Erythroblast (primary cell): ENCODE results near the gene SMIM15.

Experiments
- DNase-seq, 2 experiments: peaks; one replicate each; lab custom pipeline; 2025; lab: John Stamatoyannopoulos, UW
- GATA1 ChIP-seq: IDR thresholded peaks from 2 replicates; pipeline ENCODE4 v1.6.1; 2011; ENCODE audit warnings: low read depth, mild to moderate bottlenecking, control low read depth, low read length, moderate library complexity
- POLR2A ChIP-seq: IDR thresholded peaks from 2 replicates; pipeline ENCODE4 v1.6.1; 2011; ENCODE audit warnings: mild to moderate bottlenecking, low read length

Gene SMIM15

GRCh38 chr5:61139094-61139873, 23.0 kb downstream of the SMIM15 start:
- TF ChIP-seq GATA1 (no peak), POLR2A (no peak)

DNA sequence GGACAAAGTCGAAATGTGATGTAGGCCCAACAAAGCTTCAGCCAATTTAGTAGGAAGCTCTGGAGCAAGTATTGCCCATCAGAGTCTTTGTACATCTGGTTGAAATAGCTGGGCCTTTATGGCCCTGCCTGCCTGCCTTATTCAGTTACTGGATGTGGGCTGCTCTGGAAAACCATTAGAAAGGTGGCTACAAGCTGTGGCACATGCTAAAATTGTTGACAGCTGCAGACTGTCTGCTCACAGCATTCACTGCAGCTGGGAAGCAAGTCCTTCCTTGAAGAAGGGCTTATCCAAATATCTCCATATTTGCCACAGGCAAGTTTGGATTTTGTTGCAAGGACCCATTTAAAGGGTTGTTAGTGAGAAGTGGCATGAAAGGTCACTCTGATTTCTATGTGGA, 24.4 kb downstream of the SMIM15 start:
- no peak for TF ChIP-seq GATA1
- no peak for TF ChIP-seq POLR2A
- no peak for DNase-seq

More at GRCh38 chr5:61139094-61139873, 23.0 kb downstream of the SMIM15 start:
- peak; percentile 5 to 21 for DNase-seq

DNA sequence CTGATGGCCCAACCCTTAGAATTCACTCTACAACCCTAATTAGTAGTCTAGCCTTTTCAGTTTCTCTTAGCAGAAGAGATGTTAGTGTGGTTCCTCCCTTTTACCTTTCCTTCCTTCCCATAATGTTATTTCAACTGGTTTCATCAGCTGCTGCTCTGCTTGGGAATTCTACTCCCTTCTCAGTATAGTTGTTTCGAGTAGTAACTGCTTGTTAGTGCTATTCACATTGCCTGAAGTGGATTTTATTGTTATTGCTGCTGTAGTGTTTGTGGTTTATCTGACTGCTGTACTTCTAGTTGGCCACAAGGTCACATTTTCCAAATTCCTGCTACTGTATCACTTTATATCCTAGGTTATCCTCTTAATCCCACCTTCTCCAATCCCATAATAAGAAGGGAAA, 29.7 kb downstream of the SMIM15 start:
- DNase-seq, result peak in 1 of 2 experiments; percentile 3
- TF ChIP-seq GATA1, result no peak
- no peak for TF ChIP-seq POLR2A

GRCh38 chr5:61130289-61130688, 32.0 kb downstream of the SMIM15 start:
- TF ChIP-seq GATA1 (no peak), POLR2A (no peak)
- DNase-seq, result no peak

GRCh38 chr5:61123145-61123544, 39.1 kb downstream of the SMIM15 start:
- no peak for TF ChIP-seq GATA1
- TF ChIP-seq POLR2A, result no peak
- DNase-seq, result no peak

DNA sequence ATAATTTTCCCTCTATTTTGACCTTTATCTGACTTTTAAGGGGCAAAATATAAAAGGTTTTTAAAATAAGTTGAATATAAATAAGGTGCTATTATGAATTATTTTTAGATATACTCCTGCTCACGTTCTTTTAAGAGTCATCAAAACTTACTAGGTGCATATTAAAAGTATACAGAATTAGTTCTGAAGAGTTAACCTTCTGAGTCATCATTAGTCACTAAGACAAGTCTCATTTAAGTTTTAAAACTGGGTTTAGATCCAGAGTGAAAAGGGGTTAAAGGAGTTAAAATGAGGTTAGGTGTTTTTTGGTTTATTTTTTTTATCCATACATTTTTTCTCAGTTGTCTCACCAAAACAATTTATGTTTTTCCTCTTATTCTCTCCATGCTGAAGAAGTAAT, 41.7 kb downstream of the SMIM15 start:
- TF ChIP-seq POLR2A, result no peak
- no peak for TF ChIP-seq GATA1
- DNase-seq, result no peak

DNA sequence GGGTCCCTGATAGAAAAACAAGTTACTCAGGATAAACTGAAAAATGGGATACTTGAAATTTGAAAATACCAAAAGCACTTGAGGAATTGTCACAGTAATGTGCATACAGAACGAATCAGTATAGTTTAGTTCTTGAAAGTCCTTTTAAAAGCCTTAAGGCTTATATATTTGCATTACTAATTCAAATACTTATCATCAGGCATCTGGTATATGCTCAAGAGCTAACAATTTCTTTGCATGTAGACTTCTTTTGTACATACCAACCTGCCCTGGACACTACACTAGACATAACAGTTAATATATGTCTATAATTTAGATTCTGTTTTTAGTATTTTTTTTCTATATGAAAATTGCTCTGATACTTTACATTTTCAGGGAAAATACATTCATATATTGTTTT, 43.2 kb downstream of the SMIM15 start:
- no peak for DNase-seq
- no peak for TF ChIP-seq POLR2A
- no peak for TF ChIP-seq GATA1

- no peak for TF ChIP-seq POLR2A
- DNase-seq, result no peak
Measured at GRCh38 chr5:61115968-61116367, 46.3 kb downstream of the SMIM15 start.

DNA sequence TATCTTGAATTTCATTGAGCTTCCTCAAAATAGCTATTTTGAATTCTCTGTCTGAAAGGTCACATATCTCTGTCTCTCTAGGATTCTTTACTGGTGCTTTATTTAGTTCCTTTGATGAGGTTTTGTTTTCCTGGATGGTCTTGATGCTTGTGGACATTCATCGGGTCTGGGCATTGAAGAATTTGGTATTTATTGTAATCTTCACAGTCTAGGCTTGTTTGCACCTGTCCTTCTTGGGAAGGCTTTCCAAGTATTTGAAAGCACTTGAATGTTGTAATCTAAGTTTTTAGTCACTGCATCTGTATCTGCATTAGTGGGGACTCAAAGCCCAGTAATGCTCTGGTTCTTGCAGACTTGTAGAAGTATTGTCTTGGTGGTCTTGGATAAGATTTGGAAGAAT, 47.8 kb downstream of the SMIM15 start:
- no peak for TF ChIP-seq POLR2A
- no peak for TF ChIP-seq GATA1

More for the DNA sequence above, 47.8 kb downstream of the SMIM15 start:
- DNase-seq, result no peak
